ENCODE measurements around the gene OCA2. TPM values are rescaled to one million over a fixed set of nuclear protein-coding genes. Genes with fewer than 3 reads are reported as not detected.

Gene OCA2
- total RNA-seq, 1 experiment from 2014 or later = 0.31 TPM

- Histone ChIP-seq H3K23me2 (ENCODE audit: insufficient read length, low read depth, low read length, poor library complexity, severe bottlenecking) (no peaks in the 10 kb centered on the region), H3K4ac (ENCODE audit: low read depth, low read length) (no peak overlapping the region), H3K9me3 (ENCODE audit: control insufficient read depth, low read depth, low read length) (no peaks in the 10 kb centered on the region), H3K23ac (ENCODE audit: insufficient read length, low read depth, low read length) (no peak overlapping the region), H2AFZ (ENCODE audit: low read length) (no peak overlapping the region), H4K20me1 (ENCODE audit: control insufficient read depth, insufficient read depth, insufficient read length) (no peaks in the 10 kb centered on the region), H4K5ac (ENCODE audit: insufficient read length, low read depth, low read length) (no peak overlapping the region), H2AK5ac (ENCODE audit: insufficient read length, low read length) (no peak overlapping the region), H3K27me3 (ENCODE audit: insufficient read depth, low read length) (no peaks in the 10 kb centered on the region), H2BK12ac (ENCODE audit: insufficient read length, low read depth, low read length) (no peak overlapping the region), H3K9ac (ENCODE audit: extremely low read depth, insufficient read length, low read length) (no peak overlapping the region), H2BK15ac (ENCODE audit: low read depth, low read length) (no peak overlapping the region), H3K56ac (ENCODE audit: insufficient read length, low read depth, low read length) (no peak overlapping the region), H2BK5ac (ENCODE audit: insufficient read length, low read length) (no peak overlapping the region), H3K14ac (ENCODE audit: insufficient read depth, low read length) (no peak overlapping the region), H2BK120ac (ENCODE audit: low read depth, low read length, poor library complexity, severe bottlenecking) (no peak overlapping the region), H4K8ac (replicated peaks; ENCODE audit: insufficient read length, low read depth, low read length) (no peak overlapping the region), H4K91ac (ENCODE audit: insufficient read length, low read depth, low read length) (no peak overlapping the region), H3K79me2 (ENCODE audit: insufficient read depth, low read length) (no peaks in the 10 kb centered on the region), H3K4me2 (ENCODE audit: insufficient read depth, insufficient read length, low read length) (no peak overlapping the region), H3T11ph (ENCODE audit: low read length) (no peak overlapping the region), H3K27ac (ENCODE audit: insufficient read length, low read depth, low read length) (no peak overlapping the region), H3K4me1 (ENCODE audit: insufficient read depth, low read length) (0 out of 2 replicates have a peak, but pooled peaks cover 2% of the 10 kb centered on the region), H2BK20ac (ENCODE audit: low read depth, low read length, poor library complexity, severe bottlenecking) (no peak overlapping the region), H3K79me1 (ENCODE audit: insufficient read depth, low read depth, low read length, poor library complexity, severe bottlenecking) (no peaks in the 10 kb centered on the region), H3K18ac (ENCODE audit: insufficient read length, low read depth, low read length) (no peak overlapping the region)
- no peaks in the 10 kb centered on the region for H3K4me1 Mint-ChIP-seq
- DNase-seq = no peak
- peaks cover 0 to 5% (median 0%) of the 10 kb centered on the region in 3 experiments; a peak in 5 of 7 replicates for H3K36me3 Mint-ChIP-seq (ENCODE audit: insufficient read depth in 1 of 3, low read depth in 3 of 3)
- H3K27me3 Mint-ChIP-seq (ENCODE audit: low read depth) = no peaks in the 10 kb centered on the region
- TF ChIP-seq, protein P1, sequence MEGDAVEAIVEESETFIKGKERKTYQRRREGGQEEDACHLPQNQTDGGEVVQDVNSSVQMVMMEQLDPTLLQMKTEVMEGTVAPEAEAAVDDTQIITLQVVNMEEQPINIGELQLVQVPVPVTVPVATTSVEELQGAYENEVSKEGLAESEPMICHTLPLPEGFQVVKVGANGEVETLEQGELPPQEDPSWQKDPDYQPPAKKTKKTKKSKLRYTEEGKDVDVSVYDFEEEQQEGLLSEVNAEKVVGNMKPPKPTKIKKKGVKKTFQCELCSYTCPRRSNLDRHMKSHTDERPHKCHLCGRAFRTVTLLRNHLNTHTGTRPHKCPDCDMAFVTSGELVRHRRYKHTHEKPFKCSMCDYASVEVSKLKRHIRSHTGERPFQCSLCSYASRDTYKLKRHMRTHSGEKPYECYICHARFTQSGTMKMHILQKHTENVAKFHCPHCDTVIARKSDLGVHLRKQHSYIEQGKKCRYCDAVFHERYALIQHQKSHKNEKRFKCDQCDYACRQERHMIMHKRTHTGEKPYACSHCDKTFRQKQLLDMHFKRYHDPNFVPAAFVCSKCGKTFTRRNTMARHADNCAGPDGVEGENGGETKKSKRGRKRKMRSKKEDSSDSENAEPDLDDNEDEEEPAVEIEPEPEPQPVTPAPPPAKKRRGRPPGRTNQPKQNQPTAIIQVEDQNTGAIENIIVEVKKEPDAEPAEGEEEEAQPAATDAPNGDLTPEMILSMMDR (conservative IDR thresholded peaks at IDR 0.05) = no peak
- H3K27ac Mint-ChIP-seq = no peak overlapping the region
- no CpG with 5 or more reads among the region's 3 CpGs for WGBS (ENCODE audit: extremely low coverage, insufficient read length, low lambda C conversion rate)
- H3K4me3 Mint-ChIP-seq = no peak overlapping the region
- peaks cover 7 to 14% of the 10 kb centered on the region in 2 experiments; a peak in 4 of 5 replicates for H3K9me3 Mint-ChIP-seq
Observed at GRCh38 chr15:27821273-27821672, 277.8 kb downstream of the OCA2 start.

Measured in H9 (cell line).